GM13977 (cell line): ENCODE measurements around the gene PKP1.

ENCODE experiments used
- DNase-seq: peaks from one replicate; pipeline ENCODE4 v3.0.0; 2012; ENCODE audit warnings: low spot score
- in situ Hi-C: fragments of 300-500 bp; cut with MboI; formaldehyde crosslinking; loops from one replicate; pipeline ENCODE4 v1.12.0; 2022; ENCODE audit warnings: low sequenced_read_pairs, low pct_unique_long_range_greater_than_20kb, mixed read lengths, inconsistent platforms; ENCODE audit not compliant: unreplicated experiment
- TF ChIP-seq, protein P1 (sequence below): IDR thresholded peaks from 2 replicates; pipeline ENCODE4 v1.5.1; 2012; ENCODE audit warnings: mild to moderate bottlenecking, control low read depth; ENCODE audit not compliant: insufficient read depth; ENCODE audit errors: extremely low read depth, missing control alignments

Gene PKP1

DNA sequence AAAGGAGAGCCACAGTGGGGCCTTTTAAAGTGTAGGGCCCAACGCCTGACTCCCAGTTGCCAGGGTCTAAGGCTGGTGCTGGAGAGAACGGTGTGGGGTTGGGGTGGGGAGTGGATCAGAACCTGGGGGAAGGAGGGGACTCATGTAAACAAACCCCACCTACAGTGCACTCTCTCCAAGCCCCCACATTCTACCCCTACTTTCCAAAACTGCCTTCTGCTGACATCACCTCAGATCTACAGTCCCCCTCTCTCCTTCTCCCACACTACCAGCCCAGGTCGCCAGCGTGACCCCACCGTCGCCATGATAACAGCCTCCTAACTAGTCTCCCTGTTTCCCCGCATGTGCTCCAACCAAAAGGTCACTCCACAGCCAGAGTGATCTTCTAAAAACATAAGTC is 67.6 kb downstream of the PKP1 start:
- in situ Hi-C loops: no loop called here
- TF ChIP-seq, protein P1, sequence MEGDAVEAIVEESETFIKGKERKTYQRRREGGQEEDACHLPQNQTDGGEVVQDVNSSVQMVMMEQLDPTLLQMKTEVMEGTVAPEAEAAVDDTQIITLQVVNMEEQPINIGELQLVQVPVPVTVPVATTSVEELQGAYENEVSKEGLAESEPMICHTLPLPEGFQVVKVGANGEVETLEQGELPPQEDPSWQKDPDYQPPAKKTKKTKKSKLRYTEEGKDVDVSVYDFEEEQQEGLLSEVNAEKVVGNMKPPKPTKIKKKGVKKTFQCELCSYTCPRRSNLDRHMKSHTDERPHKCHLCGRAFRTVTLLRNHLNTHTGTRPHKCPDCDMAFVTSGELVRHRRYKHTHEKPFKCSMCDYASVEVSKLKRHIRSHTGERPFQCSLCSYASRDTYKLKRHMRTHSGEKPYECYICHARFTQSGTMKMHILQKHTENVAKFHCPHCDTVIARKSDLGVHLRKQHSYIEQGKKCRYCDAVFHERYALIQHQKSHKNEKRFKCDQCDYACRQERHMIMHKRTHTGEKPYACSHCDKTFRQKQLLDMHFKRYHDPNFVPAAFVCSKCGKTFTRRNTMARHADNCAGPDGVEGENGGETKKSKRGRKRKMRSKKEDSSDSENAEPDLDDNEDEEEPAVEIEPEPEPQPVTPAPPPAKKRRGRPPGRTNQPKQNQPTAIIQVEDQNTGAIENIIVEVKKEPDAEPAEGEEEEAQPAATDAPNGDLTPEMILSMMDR: no peak
- DNase-seq: no peak

DNA sequence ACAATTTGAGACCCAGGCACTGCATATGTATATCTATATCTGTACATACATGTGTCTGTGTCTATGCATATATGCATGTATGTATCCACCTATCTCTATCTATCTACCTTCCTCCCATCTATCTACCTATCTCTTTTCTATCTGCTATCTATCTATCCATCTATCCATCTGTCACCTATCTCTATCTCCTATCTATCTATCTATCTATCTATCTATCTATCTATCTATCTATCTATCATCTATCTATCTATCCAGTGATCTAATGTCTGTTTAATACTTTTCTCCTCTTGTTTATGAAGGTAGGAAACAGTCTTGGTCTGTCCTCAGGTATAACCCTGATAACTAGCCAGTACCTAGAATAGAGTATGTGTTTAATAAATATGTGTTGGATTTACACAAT is 68.3 kb downstream of the PKP1 start:
- TF ChIP-seq, protein P1: no peak
- in situ Hi-C loops: no loop called here
- no peak for DNase-seq

DNA sequence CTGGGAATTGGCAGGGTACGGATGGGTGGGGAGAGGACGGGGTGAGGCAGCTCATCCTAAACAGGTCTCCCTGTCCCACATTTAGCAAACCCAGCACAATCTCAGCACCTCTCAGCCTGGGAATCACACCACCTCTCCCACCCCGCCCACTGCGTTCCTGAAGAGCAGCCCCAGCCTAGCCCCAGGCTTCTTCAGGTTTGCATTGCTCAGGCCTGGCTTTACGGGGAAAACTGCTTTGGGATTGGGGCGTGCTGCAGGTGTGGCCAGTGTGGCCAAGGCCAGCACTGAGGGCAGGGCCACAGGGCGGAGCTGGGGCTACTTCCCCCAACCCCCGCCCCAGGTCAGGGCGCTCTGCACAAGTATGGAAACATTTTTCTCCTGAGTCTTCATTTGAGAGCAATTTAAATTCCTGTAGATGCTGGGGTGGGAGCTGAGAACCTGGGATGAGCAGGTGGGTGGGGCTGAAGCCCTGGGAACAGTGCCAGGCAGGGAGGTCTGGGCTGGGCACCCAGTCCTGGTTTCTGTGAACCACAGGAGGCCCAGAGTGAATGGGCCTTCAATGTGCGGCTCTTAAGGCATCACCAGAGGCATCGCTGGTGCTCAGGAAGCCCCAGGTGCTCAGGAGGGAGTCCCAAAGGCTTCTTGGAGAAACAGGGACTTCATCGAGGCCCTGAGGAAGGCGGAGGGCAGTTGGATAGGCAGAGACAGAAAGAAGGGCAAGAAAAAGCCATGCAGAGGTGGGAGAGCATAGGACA is 70.1 kb downstream of the PKP1 start:
- in situ Hi-C loops: no loop called here
- no peak for DNase-seq
- TF ChIP-seq, protein P1: no peak

DNA sequence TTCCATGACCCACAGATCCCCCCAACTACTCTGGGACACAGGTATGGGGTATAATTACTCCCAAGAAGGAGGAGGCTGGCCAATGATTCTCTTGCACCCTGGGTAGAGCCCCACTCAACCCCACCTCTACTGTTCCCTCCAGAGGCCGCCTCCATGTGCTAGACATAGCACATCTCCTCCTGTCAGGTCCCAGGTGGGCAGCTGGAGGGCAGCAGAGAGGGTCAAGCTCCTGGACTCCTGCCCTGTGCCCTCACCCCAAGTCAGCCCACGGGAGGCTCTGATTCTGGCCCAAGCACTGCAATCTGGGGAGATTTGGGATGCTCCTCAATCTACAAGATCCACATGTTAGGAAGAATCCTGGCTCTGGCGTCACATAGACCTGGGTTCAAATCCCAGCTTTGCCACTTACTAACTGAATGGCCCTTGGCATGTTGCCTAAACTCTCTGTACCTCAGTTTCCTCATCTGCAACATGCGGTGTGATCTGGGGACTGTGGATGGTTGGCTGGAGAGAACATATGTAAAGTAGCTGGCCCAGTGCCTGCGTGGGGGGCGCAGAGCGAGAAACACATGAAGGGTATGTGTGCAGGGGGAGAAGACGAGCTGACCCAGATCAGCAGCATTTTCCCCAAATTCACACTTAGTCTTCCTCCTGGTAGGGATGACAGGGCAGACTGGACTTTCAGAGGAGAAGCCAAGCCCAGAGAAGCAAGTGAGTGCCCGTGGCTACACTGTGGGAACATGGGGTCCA is 71.0 kb downstream of the PKP1 start:
- TF ChIP-seq, protein P1: no peak
- in situ Hi-C loops: no loop called here
- no peak for DNase-seq

DNA sequence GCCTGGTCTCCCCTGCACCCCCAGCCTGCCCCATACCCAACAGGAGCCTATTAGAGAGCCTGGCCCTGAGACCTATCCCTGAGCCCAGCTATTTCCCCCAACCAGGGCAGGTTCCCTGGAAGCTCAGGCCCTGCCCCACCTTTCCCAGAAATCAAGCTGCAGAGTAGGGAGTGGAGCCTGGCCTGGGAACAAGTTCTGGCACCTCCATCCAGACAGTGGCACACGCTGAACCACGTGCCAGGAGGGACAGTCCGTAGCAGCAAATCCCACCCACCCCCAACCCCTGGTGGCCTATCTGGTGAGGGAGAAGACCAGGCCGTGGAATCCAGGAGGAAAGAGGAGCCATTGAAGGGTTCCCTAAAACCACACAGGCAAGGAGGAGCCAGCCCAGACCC is 71.6 kb downstream of the PKP1 start:
- in situ Hi-C loops: no loop called here
- DNase-seq: no peak
- TF ChIP-seq, protein P1: no peak

DNA sequence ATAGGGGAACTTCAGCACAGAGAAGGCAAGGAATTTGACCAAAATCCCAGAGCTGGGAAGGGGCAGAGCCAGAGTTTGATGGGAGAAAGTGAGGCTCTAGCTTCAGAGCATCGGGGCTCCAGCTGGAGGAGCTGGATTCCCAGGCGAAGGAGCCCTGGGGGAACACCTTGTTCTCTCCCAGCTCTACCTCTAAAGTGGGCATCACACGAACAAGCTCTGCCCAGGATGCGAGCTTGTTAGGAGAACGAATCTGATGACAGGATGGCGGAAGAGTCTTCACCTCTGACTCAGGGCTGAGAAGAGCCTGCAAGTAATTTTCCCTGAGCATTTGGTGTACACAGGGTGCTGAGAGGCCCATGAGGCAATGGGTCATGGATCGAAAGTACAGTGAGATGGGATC is 72.2 kb downstream of the PKP1 start:
- TF ChIP-seq, protein P1: no peak
- in situ Hi-C loops: no loop called here
- no peak for DNase-seq
